ENCODE data around the gene ING3. TPM values are rescaled to one million over a fixed set of nuclear protein-coding genes. Genes with fewer than 3 reads are reported as not detected.
A peak's percentile ranks its signal among the peaks of the same experiment; 100 is the strongest.

Gene ING3
- total and polyA plus RNA-seq, 2 of the 13 experiments (the other 11 are each of a cell fraction or from before 2014, with no cell fraction given), result 6.9 to 12.8 TPM

GRCh38 chr7:120951309-120951699 lies 727 bp downstream of the ING3 start:
- Histone ChIP-seq H3K79me2 (ENCODE audit: insufficient read depth, low read length) (peaks cover 12% of the 10 kb centered on the region), H4K20me1 (ENCODE audit: insufficient read depth, low read length) (no peaks in the 10 kb centered on the region; the same call in 1 of the 2 replicates), H3K9me3 (ENCODE audit: low read length) (no peaks in the 10 kb centered on the region), H3K4me2 (ENCODE audit: low read depth, low read length) (peak overlapping the region; percentile 82), H2AFZ (ENCODE audit: low read length) (no peak overlapping the region), H3K36me3 (replicated peaks in 1 of 2; ENCODE audit: control insufficient read depth in 1 of 2, insufficient read depth in 2 of 2, low read length in 2 of 2) (peaks cover 1 to 22% of the 10 kb centered on the region in 2 experiments; a peak in 3 of 5 replicates), H3K27ac (ENCODE audit: extremely low read length, insufficient read depth, low read length) (peak overlapping the region; percentile 98), H3K4me3 (replicated peaks in 1 of 3; ENCODE audit: insufficient read depth in 1 of 3, low read depth in 2 of 3, low read length in 3 of 3) (peak overlapping the region; percentile 68 to 78 (median 69)), H3K9ac (ENCODE audit: insufficient read depth, low read depth, low read length) (peak overlapping the region; percentile 93), H3K27me3 (ENCODE audit: control insufficient read depth in 1 of 2, insufficient read depth in 2 of 2, low read length in 2 of 2) (no peaks in the 10 kb centered on the region), H3K4me1 (ENCODE audit: insufficient read depth, low read length) (peaks cover 19% of the 10 kb centered on the region)
- DNase-seq (ENCODE audit: low spot score) (no peak), FAIRE-seq (no peak), ATAC-seq (no peak)
- WGBS (ENCODE audit: low lambda C conversion rate), result 3% methylated on average over 8 of the region's 8 CpGs
- intact Hi-C loops (cut with micrococcal nuclease; ENCODE audit: unreplicated experiment), result loop anchor here (2.0 to 10.0 kb wide), 3 partner anchors 53 to 1733 kb away; partner anchors contain the start of gene FAM3C
- no TSS peak for BruUV-seq (replicated peaks)
- ChIA-PET POLR2A (interaction anchor here (0.7 to 1.5 kb wide), 9 partner anchors 8 to 445 kb away, joined by 3 to 9 read pairs (median 4); partner anchors contain the start of gene FAM3C), CTCF (ENCODE audit: low intra/inter-chr PET ratio, low total read pairs) (no interaction called here)
- in situ Hi-C loops (cut with HindIII; ENCODE audit: extremely low pct_ligation_motif_present, low pct_unique_long_range_greater_than_20kb), result no loop called here
- TF ChIP-seq ZNF260 (CRISPR knock-in tag; IDR thresholded peaks at IDR 0.05; ENCODE audit: borderline replicate concordance, low read depth) (no peak), MAFF (IDR thresholded peaks at IDR 0.05; ENCODE audit: low read depth, low read length) (no peak), ZNF558 (CRISPR knock-in tag; IDR thresholded peaks at IDR 0.05; ENCODE audit: borderline replicate concordance) (no peak), MXD4 (CRISPR knock-in tag; IDR thresholded peaks at IDR 0.05) (0 out of 2 replicates have a peak, but pooled peaks have one; percentile 2), KDM1A (CRISPR knock-in tag; IDR thresholded peaks at IDR 0.05) (no peak), ZNF646 (CRISPR knock-in tag; IDR thresholded peaks at IDR 0.05) (no peak), FOXM1 (CRISPR knock-in tag; IDR thresholded peaks at IDR 0.05) (no peak), PHF20 (CRISPR knock-in tag; IDR thresholded peaks at IDR 0.05) (no peak), ZNF567 (CRISPR knock-in tag; IDR thresholded peaks at IDR 0.05; ENCODE audit: borderline replicate concordance) (no peak), GLI4 (CRISPR knock-in tag; IDR thresholded peaks at IDR 0.05; ENCODE audit: borderline replicate concordance) (no peak), ZNF276 (CRISPR knock-in tag; IDR thresholded peaks at IDR 0.05; ENCODE audit: low read depth) (no peak), HDAC1 (CRISPR knock-in tag; IDR thresholded peaks at IDR 0.05) (peak; percentile 16; the same call in 1 of the 2 replicates), ZMAT3 (CRISPR knock-in tag; conservative IDR thresholded peaks at IDR 0.05) (no peak), TSC22D2 (CRISPR knock-in tag; IDR thresholded peaks at IDR 0.05; ENCODE audit: borderline replicate concordance) (no peak), ZBTB21 (CRISPR knock-in tag; IDR thresholded peaks at IDR 0.05) (no peak), AHR (CRISPR knock-in tag; IDR thresholded peaks at IDR 0.05) (0 out of 2 replicates have a peak, but pooled peaks have one; percentile 6), ARID2 (CRISPR knock-in tag; IDR thresholded peaks at IDR 0.05; ENCODE audit: borderline replicate concordance) (0 out of 2 replicates have a peak, but pooled peaks have one; percentile 79)
